ENCODE measurements around the gene PPP6R3.

PPP6R3 gene

GRCh38 chr11:68649851-68650555, 189.5 kb downstream of the PPP6R3 start:
- peaks cover 26% of the 10 kb centered on the region for H3K9me3 Mint-ChIP-seq
- no peak for TF ChIP-seq CTCF (IDR thresholded peaks at IDR 0.05; ENCODE audit: unreplicated experiment in 3 of 3)
- H3K36me3 Mint-ChIP-seq (ENCODE audit: low read depth) = peaks cover 4% of the 10 kb centered on the region
- no peak overlapping the region for H3K27ac Mint-ChIP-seq
- no peaks in the 10 kb centered on the region for H3K4me1 Mint-ChIP-seq
- H3K27me3 Mint-ChIP-seq (ENCODE audit: low read depth) = peaks cover 2% of the 10 kb centered on the region
- no peak overlapping the region for H3K4me3 Mint-ChIP-seq

GRCh38 chr11:68650801-68651200, 190.2 kb downstream of the PPP6R3 start:
- TF ChIP-seq CTCF (IDR thresholded peaks at IDR 0.05; ENCODE audit: unreplicated experiment in 3 of 3) = no peak

GRCh38 chr11:68651208-68651984, 190.8 kb downstream of the PPP6R3 start:
- Mint-ChIP-seq H3K4me1 (no peaks in the 10 kb centered on the region), H3K27me3 (ENCODE audit: low read depth) (no peaks in the 10 kb centered on the region), H3K36me3 (ENCODE audit: low read depth) (peaks cover 4% of the 10 kb centered on the region), H3K9me3 (peaks cover 22% of the 10 kb centered on the region), H3K4me3 (no peak overlapping the region), H3K27ac (no peak overlapping the region)
- no peak for TF ChIP-seq CTCF (IDR thresholded peaks at IDR 0.05; ENCODE audit: unreplicated experiment in 3 of 3)

More at GRCh38 chr11:68650801-68651200, 190.2 kb downstream of the PPP6R3 start:
- H3K27me3 Mint-ChIP-seq (ENCODE audit: low read depth) = no peaks in the 10 kb centered on the region
- no peaks in the 10 kb centered on the region for H3K4me1 Mint-ChIP-seq
- H3K36me3 Mint-ChIP-seq (ENCODE audit: low read depth) = peaks cover 4% of the 10 kb centered on the region
- H3K9me3 Mint-ChIP-seq = peaks cover 28% of the 10 kb centered on the region
- H3K27ac Mint-ChIP-seq = no peak overlapping the region
- no peak overlapping the region for H3K4me3 Mint-ChIP-seq

- Mint-ChIP-seq H3K27ac (no peak overlapping the region), H3K4me1 (no peaks in the 10 kb centered on the region), H3K9me3 (peaks cover 18% of the 10 kb centered on the region), H3K27me3 (ENCODE audit: low read depth) (no peaks in the 10 kb centered on the region), H3K4me3 (no peak overlapping the region), H3K36me3 (ENCODE audit: low read depth) (peaks cover 3% of the 10 kb centered on the region)
- TF ChIP-seq CTCF (IDR thresholded peaks at IDR 0.05; ENCODE audit: unreplicated experiment in 3 of 3) = no peak
Measured at GRCh38 chr11:68651985-68652682, 191.6 kb downstream of the PPP6R3 start.

- no peaks in the 10 kb centered on the region for H3K4me1 Mint-ChIP-seq
Measured at GRCh38 chr11:68652683-68653156, 192.2 kb downstream of the PPP6R3 start.

More at GRCh38 chr11:68652683-68653156, 192.2 kb downstream of the PPP6R3 start:
- no peak for TF ChIP-seq CTCF (IDR thresholded peaks at IDR 0.05; ENCODE audit: unreplicated experiment in 3 of 3)
- Mint-ChIP-seq H3K27me3 (ENCODE audit: low read depth) (no peaks in the 10 kb centered on the region), H3K36me3 (ENCODE audit: low read depth) (no peaks in the 10 kb centered on the region), H3K4me3 (no peak overlapping the region), H3K9me3 (peaks cover 13% of the 10 kb centered on the region), H3K27ac (no peak overlapping the region)
